ENCODE measurements around the gene CRHR1.

DNA sequence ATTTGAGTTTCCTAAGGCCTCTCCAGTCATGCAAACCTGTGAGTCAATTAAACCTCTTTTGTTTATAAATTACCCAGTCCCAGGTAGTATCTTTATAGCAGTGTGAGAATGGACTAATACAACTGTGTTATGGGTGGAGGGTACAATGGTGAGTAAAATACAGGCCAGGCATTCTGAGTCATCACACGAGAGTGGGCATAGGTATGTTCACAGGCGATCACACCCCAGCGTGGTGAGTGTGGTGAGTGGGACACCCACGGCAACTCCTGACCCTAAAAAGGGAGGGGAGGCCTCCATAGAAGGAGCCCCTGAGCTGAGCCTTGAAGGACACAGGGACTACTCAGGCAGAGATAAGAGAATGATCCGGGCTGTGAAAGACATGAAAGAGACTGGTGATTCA lies 87.6 kb downstream of the CRHR1 start:
- no peak for TF ChIP-seq CTCF (IDR thresholded peaks at IDR 0.05)
- no peak for TF ChIP-seq POLR2AphosphoS5 (IDR thresholded peaks at IDR 0.05)
